Naive thymus-derived CD4-positive, alpha-beta T cell (primary cell): ENCODE results near the gene CCDC124. TPM values are rescaled to one million over a fixed set of nuclear protein-coding genes. Genes with fewer than 3 reads are reported as not detected.
A peak's percentile ranks its signal among the peaks of the same experiment; 100 is the strongest.
"Not testable (repeated sequence)": the region's sequence is repeated elsewhere in the genome, so short reads cannot be mapped to it uniquely, and the experiment has no call there.

ENCODE experiments used
- ATAC-seq: fragments of 150-1000 bp; cut with Tn5 transposase; 2 replicates; pipeline ENCODE4 v1.10.0; 2021; ENCODE audit warnings: mild to moderate bottlenecking, moderate library complexity
- CTCF ChIA-PET: fragments of 350-600 bp; sonication (Branson Sonifier 250); formaldehyde crosslinking; loops from one replicate; lab custom pipeline; 2021; ENCODE audit warnings: antibody characterized with exemption; lab: Charles Lee
- POLR2A ChIA-PET: fragments of 350-600 bp; sonication (Branson Sonifier 250); formaldehyde crosslinking; loops from one replicate; lab custom pipeline; 2021; ENCODE audit warnings: antibody characterized with exemption, inconsistent platforms; lab: Charles Lee
- DNase-seq, 9 donors: peaks; one replicate each; pipeline versions ENCODE4 v3.0.0 to v3.0.0-alpha.2; 2020 to 2022; ENCODE audit warnings: mixed read lengths in 1 of 9
- H3K27ac ChIP-seq: one replicate; pipeline ENCODE4 v1.7.0; 2013; ENCODE audit warnings: mild to moderate bottlenecking, low read depth, low read length, moderate library complexity
- H3K27me3 ChIP-seq, 2 donors: one replicate each; pipeline ENCODE4 v1.7.0; 2013; ENCODE audit warnings: low read length in 2 of 2, mild to moderate bottlenecking in 2 of 2, moderate library complexity in 2 of 2; ENCODE audit not compliant: control insufficient read depth in 2 of 2, insufficient read depth in 2 of 2
- H3K36me3 ChIP-seq, 3 experiments: 1 replicate in 2 of 3; 2 replicates in 1 of 3; pipeline ENCODE4 v1.7.0; 2013; ENCODE audit warnings: low read length in 3 of 3, mild to moderate bottlenecking in 3 of 3, moderate library complexity in 1 of 3; ENCODE audit not compliant: insufficient read depth in 3 of 3, control insufficient read depth in 2 of 3
- H3K4me1 ChIP-seq, 2 donors: one replicate each; pipeline ENCODE4 v1.7.0; 2013; ENCODE audit warnings: low read length in 2 of 2, mild to moderate bottlenecking in 2 of 2, moderate library complexity in 1 of 2; ENCODE audit not compliant: control insufficient read depth in 2 of 2, insufficient read depth in 2 of 2
- H3K4me3 ChIP-seq: 2 replicates; pipeline ENCODE4 v1.7.0; 2013; ENCODE audit warnings: mild to moderate bottlenecking, low read length
- H3K9me3 ChIP-seq, 3 experiments: 1 replicate in 2 of 3; 2 replicates in 1 of 3; pipeline ENCODE4 v1.7.0; 2013; ENCODE audit warnings: low read length in 3 of 3; ENCODE audit not compliant: control insufficient read depth in 2 of 3
- H3K27ac Mint-ChIP-seq, 9 donors: one replicate each; pipeline ENCODE4 v1.8.0; 2020 to 2022; ENCODE audit warnings: mixed read lengths in 9 of 9, mild to moderate bottlenecking in 8 of 9, moderate library complexity in 5 of 9, inconsistent platforms in 2 of 9
- H3K27me3 Mint-ChIP-seq, 5 donors: one replicate each; pipeline ENCODE4 v1.8.0; 2021 to 2022; ENCODE audit warnings: mixed read lengths in 5 of 5, mild to moderate bottlenecking in 1 of 5
- H3K36me3 Mint-ChIP-seq, 5 donors: one replicate each; pipeline ENCODE4 v1.8.0; 2020 to 2022; ENCODE audit warnings: mixed read lengths in 5 of 5, mild to moderate bottlenecking in 3 of 5, inconsistent platforms in 1 of 5
- H3K4me1 Mint-ChIP-seq, 7 donors: one replicate each; pipeline ENCODE4 v1.8.0; 2020 to 2022; ENCODE audit warnings: mixed read lengths in 7 of 7, mild to moderate bottlenecking in 3 of 7, inconsistent platforms in 1 of 7
- H3K4me3 Mint-ChIP-seq, 10 donors: one replicate each; pipeline ENCODE4 v1.8.0; 2020 to 2022; ENCODE audit warnings: mild to moderate bottlenecking in 10 of 10, mixed read lengths in 10 of 10, moderate library complexity in 6 of 10, inconsistent platforms in 2 of 10
- H3K9me3 Mint-ChIP-seq, 11 donors: one replicate each; pipeline ENCODE4 v1.8.0; 2020 to 2022; ENCODE audit warnings: mixed read lengths in 11 of 11, mild to moderate bottlenecking in 4 of 11, inconsistent platforms in 1 of 11, moderate library complexity in 1 of 11
- intact Hi-C, 2 donors: fragments of 100-400 bp; cut with micrococcal nuclease; formaldehyde crosslinking; loops; one replicate each; pipeline ENCODE4 v1.15.1; 2023
- polyA plus RNA-seq, 2 donors: library from polyadenylated mRNA; unstranded; fragments of 300-500 nt; fragmentation: Illumina TruSeq; gene quantifications; one replicate each; pipeline ENCODE4 v1.2.3, GENCODE V29; 2021
- total RNA-seq, 6 experiments: library from RNA in 5 of 6; stranded (reverse) in 5 of 6; gene quantifications; 1 replicate in 5 of 6; 2 replicates in 1 of 6; pipeline ENCODE4 v1.2.3 and lab custom pipeline; 2021 to 2026

Gene CCDC124
- total and polyA plus RNA-seq, 7 experiments from 2014 or later: 28.7 to 63.8 (median 32.6) TPM

DNA sequence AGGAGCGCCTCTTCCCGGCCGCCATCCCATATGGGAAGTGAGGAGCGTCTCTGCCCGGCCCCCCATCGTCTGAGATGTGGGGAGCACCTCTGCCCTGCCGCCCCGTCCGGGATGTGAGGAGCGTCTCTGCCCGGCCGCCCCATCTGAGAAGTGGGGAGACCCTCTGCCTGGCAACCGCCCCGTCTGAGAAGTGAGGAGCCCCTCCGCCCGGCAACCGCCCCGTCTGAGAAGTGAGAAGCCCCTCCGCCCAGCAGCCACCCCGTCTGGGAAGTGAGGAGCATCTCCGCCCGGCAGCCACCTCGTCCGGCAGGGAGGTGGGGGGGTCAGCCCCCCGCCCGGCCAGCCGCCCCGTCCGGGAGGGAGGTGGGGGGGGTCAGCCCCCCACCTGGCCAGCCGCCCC lies 14.7 kb upstream of the CCDC124 start:
- CTCF ChIA-PET, H3K4me1 Mint-ChIP-seq, H3K36me3 Mint-ChIP-seq: not testable (repeated sequence)

DNA sequence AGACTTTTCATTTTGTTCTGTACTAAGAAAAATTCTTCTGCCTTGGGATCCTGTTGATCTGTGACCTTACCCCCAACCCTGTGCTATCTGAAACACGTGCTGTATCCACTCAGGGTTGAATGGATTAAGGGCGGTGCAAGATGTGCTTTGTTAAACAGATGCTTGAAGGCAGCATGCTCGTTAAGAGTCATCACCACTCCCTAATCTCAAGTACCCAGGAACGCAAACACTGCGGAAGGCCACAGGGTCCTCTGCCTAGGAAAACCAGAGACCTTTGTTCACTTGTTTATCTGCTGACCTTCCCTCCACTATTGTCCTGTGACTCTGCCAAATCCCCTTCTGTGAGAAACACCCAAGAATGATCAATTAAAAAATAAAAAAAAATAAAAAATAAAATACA lies 13.7 kb upstream of the CCDC124 start:
- H3K4me1 Mint-ChIP-seq, H3K36me3 ChIP-seq, ATAC-seq, H3K36me3 Mint-ChIP-seq, DNase-seq, CTCF ChIA-PET, H3K9me3 Mint-ChIP-seq, H3K9me3 ChIP-seq, H3K4me3 Mint-ChIP-seq, H3K27ac ChIP-seq, H3K4me3 ChIP-seq, H3K27me3 ChIP-seq, H3K27ac Mint-ChIP-seq, intact Hi-C loops, POLR2A ChIA-PET, H3K4me1 ChIP-seq, H3K27me3 Mint-ChIP-seq: not testable (repeated sequence)

More for the DNA sequence above, 14.7 kb upstream of the CCDC124 start:
- H3K27ac ChIP-seq, H3K4me1 ChIP-seq, intact Hi-C loops, H3K4me3 ChIP-seq, H3K27me3 ChIP-seq, H3K27ac Mint-ChIP-seq, DNase-seq, H3K9me3 ChIP-seq, H3K4me3 Mint-ChIP-seq, POLR2A ChIA-PET, H3K27me3 Mint-ChIP-seq, ATAC-seq, H3K36me3 ChIP-seq: not testable (repeated sequence)
- H3K9me3 Mint-ChIP-seq: peaks cover 0 to 11% (median 7%) of the 10 kb centered on the region in 11 donors

DNA sequence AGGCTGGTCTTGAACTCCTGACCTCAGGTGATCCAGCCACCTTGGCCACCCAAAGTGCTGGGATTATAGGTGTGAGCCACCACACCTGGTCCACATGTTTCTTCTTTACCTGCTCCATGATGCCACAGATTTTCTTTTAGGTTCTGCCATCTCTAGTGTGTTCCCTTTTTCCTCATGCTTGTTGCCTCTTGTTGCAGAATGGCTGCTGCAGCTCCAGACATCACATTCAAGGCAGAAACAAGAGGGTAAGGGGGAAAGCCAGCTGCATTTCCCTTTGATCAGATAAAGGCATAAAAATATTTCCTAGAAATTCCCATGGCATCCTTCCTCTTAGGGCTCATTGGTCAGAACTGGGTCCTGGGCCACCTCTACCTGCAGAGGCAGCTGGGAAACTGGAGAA lies 12.3 kb upstream of the CCDC124 start:
- Mint-ChIP-seq H3K4me1 (no peaks in the 10 kb centered on the region), H3K4me3 (no peak overlapping the region), H3K27me3 (peaks cover 0 to 9% (median 0%) of the 10 kb centered on the region in 5 donors), H3K27ac (no peak overlapping the region), H3K36me3 (no peaks in the 10 kb centered on the region), H3K9me3 (peaks cover 0 to 3% (median 0%) of the 10 kb centered on the region in 11 donors)
- no peak for ATAC-seq
- POLR2A ChIA-PET: interaction anchor here (0.7 kb wide), 1 partner anchor 133 kb away, joined by 3 read pairs; no protein-coding TSS in a partner anchor
- no peak overlapping the region for H3K27ac ChIP-seq
- no peaks in the 10 kb centered on the region for H3K9me3 ChIP-seq
- H3K4me1 ChIP-seq: no peaks in the 10 kb centered on the region
- no peak overlapping the region for H3K4me3 ChIP-seq
- no peak for DNase-seq
- no peaks in the 10 kb centered on the region for H3K36me3 ChIP-seq
- H3K27me3 ChIP-seq: no peaks in the 10 kb centered on the region
- CTCF ChIA-PET: no interaction called here
- intact Hi-C loops: no loop called here

DNA sequence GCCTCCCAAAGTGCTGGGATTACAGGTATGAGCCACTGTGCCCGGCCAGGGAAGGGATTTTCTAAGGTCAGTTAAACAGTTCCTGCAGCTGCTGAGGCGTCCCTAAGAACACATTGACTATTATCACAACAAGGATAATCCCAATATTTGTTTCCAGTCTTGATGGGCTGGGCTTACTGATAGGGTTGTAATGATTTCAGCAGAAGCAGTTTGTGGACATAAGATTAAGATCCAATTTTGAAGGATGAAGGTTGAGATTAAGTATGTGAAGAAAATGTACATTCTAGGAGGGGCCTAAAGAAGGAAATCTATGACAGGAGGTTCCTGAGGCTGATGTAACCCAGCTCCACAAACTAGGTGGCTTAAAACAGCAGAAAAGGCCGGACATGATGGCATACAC lies 10.7 kb upstream of the CCDC124 start:
- H3K27ac Mint-ChIP-seq: peak overlapping the region in 1 of 9 donors; percentile 40
- CTCF ChIA-PET: no interaction called here

DNA sequence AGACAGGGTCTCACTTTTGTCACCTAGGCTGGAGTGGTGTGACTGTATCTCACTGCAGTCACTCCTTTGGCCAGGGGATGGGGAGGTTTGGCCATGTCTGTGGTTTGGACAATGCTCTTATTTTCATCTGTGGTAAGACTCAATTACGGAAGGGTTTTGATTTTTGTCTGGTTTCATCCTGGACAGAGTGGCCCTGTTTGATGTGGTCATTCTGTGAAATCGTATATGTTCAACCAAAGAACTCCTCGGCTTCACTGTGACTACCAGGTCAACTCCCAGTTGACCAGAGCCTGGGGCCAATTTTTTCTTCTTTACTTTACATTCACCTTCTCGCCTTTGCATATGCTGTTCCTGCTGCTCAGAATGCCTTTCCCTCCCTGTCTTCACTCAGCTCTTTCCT lies 6.8 kb upstream of the CCDC124 start:
- Mint-ChIP-seq H3K4me3 (no peak overlapping the region), H3K36me3 (no peaks in the 10 kb centered on the region), H3K9me3 (peaks cover 0 to 3% (median 0%) of the 10 kb centered on the region in 11 donors), H3K4me1 (peaks cover 0 to 5% (median 0%) of the 10 kb centered on the region in 7 donors), H3K27me3 (peaks cover 0 to 5% (median 0%) of the 10 kb centered on the region in 5 donors), H3K27ac (no peak overlapping the region)
- Histone ChIP-seq H3K4me1 (no peaks in the 10 kb centered on the region), H3K27me3 (no peaks in the 10 kb centered on the region), H3K27ac (no peak overlapping the region), H3K9me3 (no peaks in the 10 kb centered on the region), H3K36me3 (no peaks in the 10 kb centered on the region), H3K4me3 (no peak overlapping the region)
- ATAC-seq (no peak), DNase-seq (no peak)
- ChIA-PET CTCF (interaction anchor here (0.7 kb wide), 1 partner anchor 71 kb away, joined by 4 read pairs; no protein-coding TSS in a partner anchor), POLR2A (no interaction called here)
- intact Hi-C loops: no loop called here

More for the DNA sequence above, 10.7 kb upstream of the CCDC124 start:
- DNase-seq (no peak), ATAC-seq (no peak)
- no peak overlapping the region for H3K4me3 ChIP-seq
- H3K9me3 Mint-ChIP-seq: peaks cover 0 to 3% (median 0%) of the 10 kb centered on the region in 11 donors
- no peaks in the 10 kb centered on the region for H3K27me3 ChIP-seq
- no peak overlapping the region for H3K4me3 Mint-ChIP-seq
- no peaks in the 10 kb centered on the region for H3K9me3 ChIP-seq
- H3K4me1 Mint-ChIP-seq: peaks cover 0 to 3% (median 0%) of the 10 kb centered on the region in 7 donors
- POLR2A ChIA-PET: no interaction called here
- H3K27ac ChIP-seq: no peak overlapping the region
- no peaks in the 10 kb centered on the region for H3K36me3 ChIP-seq
- H3K27me3 Mint-ChIP-seq: peaks cover 0 to 13% (median 0%) of the 10 kb centered on the region in 5 donors
- H3K4me1 ChIP-seq: no peaks in the 10 kb centered on the region
- intact Hi-C loops: no loop called here
- no peaks in the 10 kb centered on the region for H3K36me3 Mint-ChIP-seq

DNA sequence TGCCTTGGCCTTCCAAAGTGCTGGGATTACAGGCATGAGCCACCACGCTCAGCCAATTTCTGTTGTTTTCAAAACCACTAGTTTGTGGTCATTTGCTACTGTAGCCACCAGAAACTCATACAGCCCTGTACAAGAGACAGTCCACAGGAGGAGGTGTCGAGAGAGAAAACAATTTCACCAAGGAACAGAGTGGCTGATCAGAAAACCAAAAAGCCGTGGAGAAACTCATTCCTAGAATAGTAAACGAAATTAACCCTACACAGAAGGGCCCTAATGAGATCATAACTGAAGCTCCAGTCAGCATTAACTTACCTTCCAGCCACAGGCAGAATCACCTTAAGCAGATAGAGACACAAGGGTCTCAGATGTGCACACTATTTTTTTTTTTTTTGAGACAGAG lies 3.8 kb upstream of the CCDC124 start:
- no peak overlapping the region for H3K27ac ChIP-seq
- H3K9me3 Mint-ChIP-seq: peaks cover 0 to 2% (median 0%) of the 10 kb centered on the region in 11 donors
- H3K4me1 Mint-ChIP-seq: peaks cover 6 to 24% (median 15%) of the 10 kb centered on the region in 7 donors
- intact Hi-C loops: no loop called here
- H3K27me3 Mint-ChIP-seq: peaks cover 0 to 5% (median 2%) of the 10 kb centered on the region in 5 donors
- POLR2A ChIA-PET: interaction anchor here (0.8 kb wide), 1 partner anchor 70 kb away, joined by 4 read pairs; the partner anchor contains the start of gene RPL18A
- no peaks in the 10 kb centered on the region for H3K36me3 ChIP-seq
- no peaks in the 10 kb centered on the region for H3K36me3 Mint-ChIP-seq
- H3K27ac Mint-ChIP-seq: peak overlapping the region in 1 of 9 donors; percentile 71
- no peak overlapping the region for H3K4me3 Mint-ChIP-seq
- H3K27me3 ChIP-seq: no peaks in the 10 kb centered on the region
- CTCF ChIA-PET: interaction anchor here (0.6 to 6.5 kb wide), 3 partner anchors 9 to 71 kb away, joined by 3 to 124 read pairs (median 3); partner anchors contain the start of gene RPL18A
- H3K4me1 ChIP-seq: peaks cover 10% of the 10 kb centered on the region in 2 donors
- no peaks in the 10 kb centered on the region for H3K9me3 ChIP-seq
- ATAC-seq (no peak), DNase-seq (no peak)
- H3K4me3 ChIP-seq: no peak overlapping the region
